ENCODE data around the gene CD55. TPM values are rescaled to one million over a fixed set of nuclear protein-coding genes. Genes with fewer than 3 reads are reported as not detected.

Gene CD55
- polyA plus RNA-seq, 1 of the 3 experiments (the other 2 are of a cell fraction) = 10.4 TPM

DNA sequence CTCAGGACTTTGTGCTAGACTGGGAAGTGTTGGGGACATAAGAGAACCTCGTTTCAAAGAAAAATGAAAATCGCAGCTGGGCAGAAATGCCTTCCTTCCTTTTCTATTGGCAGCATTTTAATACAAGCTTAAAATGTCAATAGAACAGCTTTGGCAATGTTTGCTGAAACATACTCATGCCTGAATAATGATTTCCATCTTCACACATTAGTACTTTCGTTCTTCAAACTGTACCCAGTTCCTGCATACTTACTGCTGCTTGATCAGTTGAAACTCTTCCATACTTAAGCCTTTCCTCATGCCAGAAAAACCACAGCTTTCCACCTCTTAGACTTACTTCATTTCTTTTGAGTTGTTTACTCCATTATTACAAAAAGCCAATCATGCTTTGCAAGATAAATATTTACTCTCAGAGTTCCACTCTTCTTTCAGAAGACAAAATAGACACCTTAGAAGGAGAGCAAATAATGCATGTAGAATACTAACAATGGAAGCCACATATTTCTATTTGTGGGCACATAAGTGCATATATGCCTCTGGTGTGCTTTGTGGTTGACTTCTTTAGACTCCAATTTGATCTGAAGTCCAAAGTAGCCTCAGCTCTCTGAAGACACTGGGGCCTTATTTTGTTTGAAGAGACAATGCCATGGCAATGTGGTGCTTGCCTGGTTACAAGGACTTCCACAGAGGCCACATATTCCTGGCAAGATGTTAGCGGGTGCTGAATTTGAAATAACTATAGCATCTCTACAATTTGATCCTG, 22.7 kb upstream of the CD55 start:
- Histone ChIP-seq H4K20me1 (ENCODE audit: insufficient read depth) (no peaks in the 10 kb centered on the region), H3K9me3 (no peaks in the 10 kb centered on the region), H3K79me2 (ENCODE audit: insufficient read depth) (no peaks in the 10 kb centered on the region), H3F3A (replicated peaks; ENCODE audit: insufficient read depth) (no peaks in the 10 kb centered on the region), H2AFZ (ENCODE audit: low read depth) (no peak overlapping the region), H3K36me3 (replicated peaks in 1 of 2; ENCODE audit: control insufficient read depth in 1 of 2, insufficient read depth in 2 of 2, low read length in 1 of 2) (no peaks in the 10 kb centered on the region), H3K9me2 (0 out of 2 replicates have a peak, but pooled peaks cover 4% of the 10 kb centered on the region), H3K4me2 (no peak overlapping the region), H3K4me3 (ENCODE audit: low read depth in 2 of 2, low read length in 1 of 2) (no peak overlapping the region), H3K27me3 (ENCODE audit: insufficient read depth) (no peaks in the 10 kb centered on the region; the same call in none of the 2 replicates), H3K9ac (no peak overlapping the region), H3K27ac (ENCODE audit: low read depth in 2 of 2, low read length in 1 of 2) (no peak overlapping the region), H3K4me1 (ENCODE audit: control insufficient read depth in 1 of 2, insufficient read depth in 2 of 2, low read depth in 1 of 2, low read length in 1 of 2) (no peaks in the 10 kb centered on the region)
- ChIA-PET CTCF (no interaction called here), POLR2A (no interaction called here)
- TF ChIP-seq FOXJ3 (CRISPR knock-in tag; IDR thresholded peaks at IDR 0.05) (no peak), YY1 (IDR thresholded peaks at IDR 0.05; ENCODE audit: low read depth) (no peak)
- 9% methylated on average over 4 of the region's 4 CpGs for WGBS (ENCODE audit: low lambda C conversion rate)
- no peak for DNase-seq

DNA sequence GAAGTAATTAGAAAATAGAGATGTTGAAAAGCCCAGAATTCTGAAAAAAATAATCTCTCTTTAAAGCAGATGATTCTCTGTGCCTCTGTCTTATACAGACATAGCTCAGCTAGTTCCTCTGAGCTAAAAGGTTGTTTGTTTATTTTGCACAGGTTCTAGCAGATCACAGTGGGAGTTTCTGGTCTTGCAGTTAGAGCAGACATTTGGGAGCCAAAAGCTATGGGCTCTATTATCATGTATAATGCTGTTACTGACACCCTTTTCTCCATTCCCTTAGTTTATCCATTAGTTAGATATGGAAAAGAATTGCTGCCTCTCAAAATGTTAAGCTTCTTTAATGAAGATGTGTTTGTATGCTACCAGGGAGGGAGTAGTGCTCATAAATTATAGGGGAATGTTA, 20.5 kb upstream of the CD55 start:
- H3K79me2 ChIP-seq (ENCODE audit: insufficient read depth) = no peaks in the 10 kb centered on the region
- no peak overlapping the region for H3K4me3 ChIP-seq (ENCODE audit: low read depth in 2 of 2, low read length in 1 of 2)
- H3K27ac ChIP-seq (ENCODE audit: low read depth in 2 of 2, low read length in 1 of 2) = no peak overlapping the region
- no peak overlapping the region for H3K9ac ChIP-seq
- H3K36me3 ChIP-seq (replicated peaks in 1 of 2; ENCODE audit: control insufficient read depth in 1 of 2, insufficient read depth in 2 of 2, low read length in 1 of 2) = no peaks in the 10 kb centered on the region
- no peaks in the 10 kb centered on the region; a peak in 1 of 4 replicates for H3K4me1 ChIP-seq (ENCODE audit: control insufficient read depth in 1 of 2, insufficient read depth in 2 of 2, low read depth in 1 of 2, low read length in 1 of 2)
- H4K20me1 ChIP-seq (ENCODE audit: insufficient read depth) = no peaks in the 10 kb centered on the region
- no peak overlapping the region for H3K4me2 ChIP-seq
- DNase-seq = no peak
- H2AFZ ChIP-seq (ENCODE audit: low read depth) = no peak overlapping the region
- no peaks in the 10 kb centered on the region for H3K9me3 ChIP-seq
- no peaks in the 10 kb centered on the region; the same call in none of the 2 replicates for H3K27me3 ChIP-seq (ENCODE audit: insufficient read depth)
- 0 out of 2 replicates have a peak, but pooled peaks cover 4% of the 10 kb centered on the region for H3K9me2 ChIP-seq
- no peaks in the 10 kb centered on the region for H3F3A ChIP-seq (replicated peaks; ENCODE audit: insufficient read depth)
- ChIA-PET POLR2A (no interaction called here), CTCF (no interaction called here)
- TF ChIP-seq TAF1 (IDR thresholded peaks at IDR 0.05; ENCODE audit: borderline replicate concordance, low read depth, low read length) = no peak
- TF ChIP-seq, protein P1, sequence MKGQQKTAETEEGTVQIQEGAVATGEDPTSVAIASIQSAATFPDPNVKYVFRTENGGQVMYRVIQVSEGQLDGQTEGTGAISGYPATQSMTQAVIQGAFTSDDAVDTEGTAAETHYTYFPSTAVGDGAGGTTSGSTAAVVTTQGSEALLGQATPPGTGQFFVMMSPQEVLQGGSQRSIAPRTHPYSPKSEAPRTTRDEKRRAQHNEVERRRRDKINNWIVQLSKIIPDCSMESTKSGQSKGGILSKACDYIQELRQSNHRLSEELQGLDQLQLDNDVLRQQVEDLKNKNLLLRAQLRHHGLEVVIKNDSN (IDR thresholded peaks at IDR 0.05; ENCODE audit: borderline replicate concordance, low read depth) = no peak
- no peak for TF ChIP-seq CHD2 (IDR thresholded peaks at IDR 0.05; ENCODE audit: low read length, partially characterized antibody)
- no peak for TF ChIP-seq SIN3A (IDR thresholded peaks at IDR 0.05; ENCODE audit: borderline replicate concordance, low read depth, low read length)
- TF ChIP-seq RXRA (IDR thresholded peaks at IDR 0.05; ENCODE audit: borderline replicate concordance, low read depth) = no peak
- TF ChIP-seq FOXM1 (IDR thresholded peaks at IDR 0.05; ENCODE audit: low read depth) = no peak
- no peak for TF ChIP-seq YY1 (IDR thresholded peaks at IDR 0.05; ENCODE audit: low read depth)

DNA sequence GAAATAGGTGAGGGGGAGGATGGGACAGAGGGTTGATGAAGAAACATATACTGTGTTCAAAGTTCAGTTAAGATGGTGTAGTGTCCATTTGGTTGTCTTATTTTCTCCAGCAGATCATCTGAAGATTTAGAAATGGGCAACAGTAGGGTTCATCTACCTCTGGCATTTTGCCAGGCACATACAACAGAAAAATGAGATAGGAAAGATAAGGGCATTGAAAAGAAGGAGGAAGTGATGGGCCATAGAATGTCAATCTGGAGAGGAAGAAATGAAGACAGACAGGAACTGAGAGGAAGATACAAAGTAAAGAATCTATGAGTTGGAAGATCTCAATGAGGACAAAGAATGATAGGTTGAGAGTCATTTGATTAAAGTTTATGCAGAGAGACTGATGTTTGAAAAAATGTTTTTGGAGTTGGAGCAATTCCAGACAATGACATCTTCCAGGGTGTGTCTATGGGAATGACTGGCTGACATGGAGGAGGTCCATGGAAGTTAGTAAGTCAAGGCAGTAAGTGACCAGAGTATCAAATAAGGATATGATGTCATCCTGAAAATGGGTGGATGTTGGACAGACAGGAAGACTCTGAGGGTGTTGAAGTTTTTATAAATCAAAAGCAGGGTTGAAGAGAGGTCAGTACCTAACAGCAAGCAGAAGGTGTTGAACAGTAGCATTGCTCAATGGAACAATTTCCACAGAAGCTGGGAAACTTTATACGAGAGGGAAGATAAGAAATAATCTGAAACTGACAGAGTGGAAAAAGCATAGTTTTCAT, 18.7 kb upstream of the CD55 start:
- no peak for DNase-seq
- WGBS (ENCODE audit: low lambda C conversion rate) = 45% methylated on average over 1 of the region's 1 CpG
- H3K9ac ChIP-seq = no peak overlapping the region
- H3F3A ChIP-seq (replicated peaks; ENCODE audit: insufficient read depth) = no peaks in the 10 kb centered on the region
- no peak overlapping the region for H3K4me2 ChIP-seq
- H3K36me3 ChIP-seq (replicated peaks in 1 of 2; ENCODE audit: control insufficient read depth in 1 of 2, insufficient read depth in 2 of 2, low read length in 1 of 2) = no peaks in the 10 kb centered on the region
- no peaks in the 10 kb centered on the region for H4K20me1 ChIP-seq (ENCODE audit: insufficient read depth)
- H3K79me2 ChIP-seq (ENCODE audit: insufficient read depth) = no peaks in the 10 kb centered on the region
- no peak for TF ChIP-seq RFX5 (IDR thresholded peaks at IDR 0.05; ENCODE audit: low read length)
- no peak for TF ChIP-seq RXRA (IDR thresholded peaks at IDR 0.05; ENCODE audit: borderline replicate concordance, low read depth)
- TF ChIP-seq, protein P2, sequence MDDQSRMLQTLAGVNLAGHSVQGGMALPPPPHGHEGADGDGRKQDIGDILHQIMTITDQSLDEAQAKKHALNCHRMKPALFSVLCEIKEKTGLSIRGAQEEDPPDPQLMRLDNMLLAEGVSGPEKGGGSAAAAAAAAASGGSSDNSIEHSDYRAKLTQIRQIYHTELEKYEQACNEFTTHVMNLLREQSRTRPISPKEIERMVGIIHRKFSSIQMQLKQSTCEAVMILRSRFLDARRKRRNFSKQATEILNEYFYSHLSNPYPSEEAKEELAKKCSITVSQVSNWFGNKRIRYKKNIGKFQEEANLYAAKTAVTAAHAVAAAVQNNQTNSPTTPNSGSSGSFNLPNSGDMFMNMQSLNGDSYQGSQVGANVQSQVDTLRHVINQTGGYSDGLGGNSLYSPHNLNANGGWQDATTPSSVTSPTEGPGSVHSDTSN (IDR thresholded peaks at IDR 0.05) = no peak
- no peak for TF ChIP-seq TAF1 (IDR thresholded peaks at IDR 0.05; ENCODE audit: borderline replicate concordance, low read depth, low read length)
- no peak for TF ChIP-seq FOXM1 (IDR thresholded peaks at IDR 0.05; ENCODE audit: low read depth)
- TF ChIP-seq TEAD4 (IDR thresholded peaks at IDR 0.05; ENCODE audit: borderline replicate concordance, insufficient read depth) = no peak
- TF ChIP-seq YY1 (IDR thresholded peaks at IDR 0.05; ENCODE audit: low read depth) = no peak
- TF ChIP-seq SMC3 (IDR thresholded peaks at IDR 0.05; ENCODE audit: low read depth, low read length) = no peak
- no peak for TF ChIP-seq NRF1 (IDR thresholded peaks at IDR 0.05; ENCODE audit: low read depth, low read length)
- TF ChIP-seq EP300 (IDR thresholded peaks at IDR 0.05; ENCODE audit: borderline replicate concordance in 1 of 2, low read depth in 1 of 2, low read length in 1 of 2) = no peak
- TF ChIP-seq, protein P3, sequence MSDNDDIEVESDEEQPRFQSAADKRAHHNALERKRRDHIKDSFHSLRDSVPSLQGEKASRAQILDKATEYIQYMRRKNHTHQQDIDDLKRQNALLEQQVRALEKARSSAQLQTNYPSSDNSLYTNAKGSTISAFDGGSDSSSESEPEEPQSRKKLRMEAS (IDR thresholded peaks at IDR 0.05; ENCODE audit: low read depth) = no peak
- no peaks in the 10 kb centered on the region; the same call in 1 of the 2 replicates for H3K27me3 ChIP-seq (ENCODE audit: insufficient read depth)
- no peaks in the 10 kb centered on the region; a peak in 1 of 4 replicates for H3K4me1 ChIP-seq (ENCODE audit: control insufficient read depth in 1 of 2, insufficient read depth in 2 of 2, low read depth in 1 of 2, low read length in 1 of 2)
- H3K4me3 ChIP-seq (ENCODE audit: low read depth in 2 of 2, low read length in 1 of 2) = no peak overlapping the region
- H3K9me3 ChIP-seq = no peaks in the 10 kb centered on the region
- POLR2A ChIA-PET = no interaction called here
- CTCF ChIA-PET = interaction anchor here (0.7 kb wide), 1 partner anchor 9 kb away, joined by 4 read pairs; no protein-coding TSS in a partner anchor
- H3K27ac ChIP-seq (ENCODE audit: low read depth in 2 of 2, low read length in 1 of 2) = no peak overlapping the region
- H2AFZ ChIP-seq (ENCODE audit: low read depth) = no peak overlapping the region
- H3K9me2 ChIP-seq = no peaks in the 10 kb centered on the region
